NOMO-1 treated with DMSO at 0.1 percent for 48 hours (cell line): ENCODE data around the gene PAQR5.
"Not testable (repeated sequence)": the region's sequence is repeated elsewhere in the genome, so short reads cannot be mapped to it uniquely, and the experiment has no call there.

Experiments
- DNase-seq: peaks from one replicate; lab custom pipeline; 2025; ENCODE audit not compliant: unreplicated experiment; lab: John Stamatoyannopoulos, UW

The PAQR5 gene, protein sequence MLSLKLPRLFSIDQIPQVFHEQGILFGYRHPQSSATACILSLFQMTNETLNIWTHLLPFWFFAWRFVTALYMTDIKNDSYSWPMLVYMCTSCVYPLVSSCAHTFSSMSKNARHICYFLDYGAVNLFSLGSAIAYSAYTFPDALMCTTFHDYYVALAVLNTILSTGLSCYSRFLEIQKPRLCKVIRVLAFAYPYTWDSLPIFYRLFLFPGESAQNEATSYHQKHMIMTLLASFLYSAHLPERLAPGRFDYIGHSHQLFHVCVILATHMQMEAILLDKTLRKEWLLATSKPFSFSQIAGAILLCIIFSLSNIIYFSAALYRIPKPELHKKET

DNA sequence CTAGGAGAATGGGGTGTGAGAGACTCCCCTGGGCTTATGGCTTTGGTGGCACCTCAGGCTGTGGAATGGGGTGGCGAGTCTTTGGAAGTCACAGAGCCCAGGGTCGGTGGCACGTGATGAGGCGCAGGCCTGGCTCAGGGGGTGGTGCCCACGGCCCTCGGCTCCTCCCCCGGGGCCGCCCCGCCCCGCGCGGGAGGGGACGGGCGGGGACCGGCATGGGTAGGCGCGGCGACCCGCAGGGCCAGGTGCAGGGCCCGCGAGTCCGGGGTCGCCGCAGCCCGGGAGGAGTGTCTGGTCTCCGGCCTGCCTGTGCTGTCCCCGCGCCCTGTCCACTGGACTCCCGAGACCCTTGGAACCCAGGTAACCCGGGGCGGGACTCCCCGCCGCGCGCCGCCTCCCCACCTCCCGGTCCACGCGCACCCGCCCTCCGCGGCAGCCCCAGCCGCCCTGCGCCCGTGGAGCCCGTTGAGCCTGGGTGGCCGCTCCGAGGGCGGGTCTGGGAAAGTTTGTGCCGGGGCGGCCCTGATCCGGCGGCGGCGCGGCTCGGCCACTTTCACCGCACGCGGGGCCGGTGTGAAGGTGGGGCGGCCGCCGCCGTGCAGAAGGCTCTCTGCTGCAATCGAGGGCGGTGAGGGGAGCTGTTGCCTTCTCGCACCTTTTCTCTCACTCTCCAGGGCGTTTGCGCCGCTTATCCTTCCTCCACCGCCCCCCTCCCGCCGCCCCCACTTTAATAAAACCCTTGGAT lies at the start of gene PAQR5:
Gene PAQR5 (plus strand): TSS at position 216 of the 745 bp plus-strand sequence. CDS start 61,169 bp downstream, outside the sequence.
- peak; percentile 29 for DNase-seq

DNA sequence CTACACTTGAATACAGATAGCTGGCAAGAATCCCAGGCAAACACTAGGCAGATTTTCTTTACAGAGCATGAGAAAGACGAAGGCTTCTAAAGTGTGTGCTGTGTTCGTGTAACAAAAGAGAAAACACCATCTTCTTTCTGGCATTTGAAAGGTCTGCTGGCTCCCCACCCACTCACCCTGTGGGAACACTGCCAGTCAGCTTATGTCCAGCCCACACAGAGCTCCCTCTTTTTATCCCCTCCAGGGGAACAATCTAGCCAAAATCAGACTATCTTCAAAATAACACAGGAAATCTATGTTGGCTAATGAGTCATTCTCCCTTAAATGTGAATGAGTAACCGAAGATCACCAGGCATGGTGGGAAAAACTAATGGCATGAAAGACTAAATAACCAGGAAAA lies 45.6 kb upstream of the PAQR5 start:
- DNase-seq = no peak

DNA sequence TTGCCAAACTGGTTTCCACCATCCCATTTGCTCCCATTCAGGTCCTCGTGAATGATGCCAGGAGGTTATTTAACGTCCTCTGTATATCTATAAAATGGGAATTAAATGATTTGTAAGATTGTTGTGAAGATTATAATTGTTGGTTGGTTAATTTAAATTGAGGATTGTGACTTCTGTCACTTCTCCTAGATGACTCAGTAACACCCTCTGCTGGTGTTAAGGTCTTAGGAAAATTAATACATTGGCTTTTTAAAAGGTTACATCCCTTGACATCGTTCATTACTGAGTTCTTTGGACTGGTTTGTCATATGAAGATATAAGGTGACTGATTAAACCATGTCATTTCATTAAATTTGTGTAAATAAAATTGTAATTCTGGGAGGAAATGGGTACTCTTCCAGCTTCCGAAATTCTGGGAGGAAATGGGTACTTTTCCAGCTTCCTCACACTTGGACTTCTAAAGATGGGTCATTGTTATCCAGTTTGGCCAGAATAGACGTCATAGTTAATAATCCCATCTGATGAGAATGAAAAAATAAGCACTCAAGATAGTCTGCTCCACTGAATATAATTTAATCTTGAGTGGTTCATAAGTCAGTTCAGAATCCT lies 33.3 kb upstream of the PAQR5 start:
- DNase-seq = peak; percentile 11

DNA sequence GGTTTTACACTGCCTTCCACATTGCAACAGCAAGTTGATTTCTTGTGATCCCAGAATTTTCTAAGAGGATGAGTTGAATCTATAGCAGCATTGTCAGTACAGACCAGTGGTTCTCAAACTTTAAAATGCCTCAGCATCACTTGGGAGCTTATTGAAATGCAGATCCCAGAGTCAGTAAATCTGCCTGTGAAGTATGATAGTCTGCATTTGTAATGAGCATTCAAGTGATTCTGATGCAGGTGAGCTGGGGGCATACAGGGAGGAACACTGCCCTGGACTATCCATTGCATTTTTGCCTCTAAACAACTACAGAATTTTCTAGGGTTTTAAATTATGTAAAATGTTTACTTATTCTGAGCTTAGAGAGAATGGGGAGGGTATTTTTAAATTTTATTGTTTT lies 27.5 kb upstream of the PAQR5 start:
- DNase-seq = no peak

DNA sequence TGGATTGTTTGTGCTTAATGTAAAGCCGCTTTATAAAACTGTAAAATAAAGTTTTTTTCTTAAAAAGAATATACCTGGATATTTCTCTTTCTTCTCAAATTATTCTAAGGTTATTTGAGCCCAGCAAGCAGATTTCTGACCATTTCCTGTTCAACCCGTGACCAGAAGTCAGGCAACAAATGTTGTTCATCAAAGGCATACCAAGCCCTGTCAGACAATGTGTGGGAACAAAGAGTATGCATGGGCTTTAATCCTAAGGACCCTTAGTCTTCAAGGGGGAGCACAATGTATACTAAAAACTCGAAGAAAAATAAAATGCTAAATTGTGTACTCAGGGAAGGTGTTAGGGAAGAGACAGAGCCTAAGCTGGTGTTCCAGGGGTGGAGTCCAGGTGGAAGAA lies 26.6 kb upstream of the PAQR5 start:
- DNase-seq = no peak

DNA sequence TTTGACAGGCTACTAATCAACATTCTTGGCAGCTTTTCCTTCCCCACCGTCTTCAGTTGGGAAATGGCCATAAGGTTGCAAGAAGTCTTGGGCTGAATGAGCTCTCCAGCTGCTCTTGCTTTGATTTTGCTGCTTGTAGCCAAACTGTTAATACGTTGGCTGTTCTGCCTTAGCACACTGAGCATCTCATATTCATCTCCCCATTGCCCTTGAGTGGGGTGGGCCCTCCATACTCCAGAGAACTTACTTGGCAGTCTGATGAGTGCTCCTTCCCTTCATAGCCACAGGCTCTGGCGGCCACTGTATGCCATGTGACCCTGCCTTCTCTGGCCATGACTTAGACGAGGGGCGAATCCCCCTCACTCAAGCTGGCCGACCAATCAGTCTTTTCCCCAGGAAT lies 25.8 kb upstream of the PAQR5 start:
- DNase-seq = no peak

DNA sequence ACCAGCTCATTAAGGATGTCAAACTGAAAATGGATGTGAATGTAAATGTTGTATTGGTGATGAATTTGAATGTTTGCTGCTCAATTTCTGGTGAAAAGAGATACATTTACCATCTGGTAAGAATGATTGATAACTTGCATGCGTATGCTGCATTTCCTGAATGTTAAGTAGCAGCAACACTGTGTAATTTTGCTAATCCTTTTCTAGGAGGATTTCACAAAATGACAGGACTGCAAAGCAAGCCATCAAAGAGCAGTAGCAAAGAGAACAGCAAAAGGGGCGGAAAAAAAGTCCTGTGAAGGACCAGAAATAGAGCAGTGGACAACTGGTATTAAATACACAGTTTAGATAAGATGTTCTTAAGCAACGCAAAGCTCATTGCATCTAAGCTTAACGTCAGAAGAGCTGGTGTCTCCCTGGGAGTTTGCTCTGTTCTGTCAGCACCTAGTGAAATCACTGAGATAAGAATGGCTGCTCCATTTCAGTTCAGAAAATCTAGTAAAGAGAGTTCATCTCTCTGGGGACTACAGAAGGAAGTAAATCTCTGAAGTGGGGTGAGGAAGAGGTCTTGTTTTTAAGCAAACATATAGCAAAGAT lies 23.5 kb upstream of the PAQR5 start:
- DNase-seq = no peak

DNA sequence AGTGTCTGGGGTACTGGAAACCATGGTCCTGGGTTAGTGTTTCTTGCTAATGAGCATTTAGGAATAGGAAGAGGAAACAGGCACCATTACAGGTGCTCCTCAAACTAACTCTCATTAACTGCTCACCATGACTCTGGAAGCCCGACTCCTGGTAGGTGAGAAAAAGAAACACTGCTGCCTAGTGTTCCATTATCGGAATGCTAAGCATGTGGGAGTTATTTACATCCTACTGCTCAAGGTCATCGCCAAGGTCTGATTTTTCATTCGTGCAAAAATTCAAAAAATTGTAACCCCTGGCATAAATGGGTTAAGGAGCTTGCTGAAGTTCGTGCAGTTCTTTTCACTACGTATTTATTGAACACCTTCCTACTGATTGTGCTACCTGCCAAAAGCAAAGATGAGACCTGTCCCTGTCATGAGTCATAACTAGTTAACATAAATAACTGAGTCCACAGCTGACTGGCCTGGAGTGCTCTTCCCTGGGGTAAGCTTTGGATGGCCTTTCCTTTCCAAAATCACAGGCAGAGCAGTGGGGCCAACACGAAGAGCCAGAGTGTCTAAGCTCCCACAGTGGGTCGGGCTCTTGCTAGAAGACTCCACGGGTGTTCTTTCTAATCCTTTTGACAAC lies 22.7 kb upstream of the PAQR5 start:
- no peak for DNase-seq

DNA sequence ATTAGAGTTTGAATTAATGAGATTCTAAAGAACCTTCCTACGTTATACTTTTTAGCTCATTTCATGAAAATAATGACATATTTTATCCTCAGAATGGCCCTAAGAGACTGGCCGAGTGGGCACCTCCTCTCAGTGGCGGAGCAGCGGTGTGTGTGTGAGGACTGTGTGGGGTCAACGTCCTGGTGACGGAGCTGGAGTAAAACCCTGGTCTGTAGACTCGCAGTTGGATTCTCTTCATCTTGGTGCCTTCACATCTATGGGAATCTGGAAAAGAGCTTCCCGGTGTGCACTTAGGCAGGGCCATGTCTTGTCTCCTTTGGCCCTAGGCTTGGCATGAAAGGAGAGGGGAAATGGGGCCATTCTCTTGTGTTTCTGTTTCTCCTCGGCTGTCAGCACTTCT lies 21.4 kb upstream of the PAQR5 start:
- DNase-seq = no peak

DNA sequence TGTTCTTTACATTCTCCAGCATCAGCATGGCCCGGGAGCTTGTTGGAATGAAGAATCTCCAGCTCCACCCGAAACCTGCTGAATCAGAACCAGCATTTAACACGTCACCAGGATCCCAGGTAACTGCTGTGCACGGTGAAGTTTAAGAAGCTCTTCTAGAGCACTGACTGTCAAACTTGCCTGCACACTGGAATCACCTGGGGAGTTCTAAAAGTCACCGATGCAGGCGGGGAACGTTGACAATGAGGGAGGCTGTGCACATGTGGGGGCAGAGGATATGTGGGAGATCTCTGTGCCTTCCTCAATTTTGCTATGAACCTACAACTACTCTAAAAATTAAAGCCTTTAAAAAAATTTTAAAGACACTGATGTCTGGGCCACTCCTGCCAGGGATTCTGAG lies 19.1 kb upstream of the PAQR5 start:
- DNase-seq = no peak

DNA sequence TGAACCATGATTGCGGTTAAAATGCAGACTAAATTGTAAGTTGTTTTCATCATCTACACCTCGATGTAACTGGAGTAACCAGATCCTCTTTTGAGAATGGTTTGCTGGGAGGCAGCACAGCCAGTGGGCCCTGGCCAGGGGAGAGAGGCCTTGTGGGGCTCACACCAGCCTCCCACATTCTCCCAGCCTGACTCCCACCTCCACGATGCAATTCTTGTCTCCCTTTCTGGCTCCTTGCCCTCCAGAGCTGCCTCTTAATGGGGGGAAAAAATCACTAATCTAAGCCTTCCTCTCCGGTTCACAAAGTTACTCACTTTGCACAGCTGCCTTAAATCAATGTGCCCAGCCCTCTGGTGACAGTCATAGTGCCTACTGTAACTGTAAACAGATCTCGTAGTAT lies 17.9 kb upstream of the PAQR5 start:
- DNase-seq = no peak

DNA sequence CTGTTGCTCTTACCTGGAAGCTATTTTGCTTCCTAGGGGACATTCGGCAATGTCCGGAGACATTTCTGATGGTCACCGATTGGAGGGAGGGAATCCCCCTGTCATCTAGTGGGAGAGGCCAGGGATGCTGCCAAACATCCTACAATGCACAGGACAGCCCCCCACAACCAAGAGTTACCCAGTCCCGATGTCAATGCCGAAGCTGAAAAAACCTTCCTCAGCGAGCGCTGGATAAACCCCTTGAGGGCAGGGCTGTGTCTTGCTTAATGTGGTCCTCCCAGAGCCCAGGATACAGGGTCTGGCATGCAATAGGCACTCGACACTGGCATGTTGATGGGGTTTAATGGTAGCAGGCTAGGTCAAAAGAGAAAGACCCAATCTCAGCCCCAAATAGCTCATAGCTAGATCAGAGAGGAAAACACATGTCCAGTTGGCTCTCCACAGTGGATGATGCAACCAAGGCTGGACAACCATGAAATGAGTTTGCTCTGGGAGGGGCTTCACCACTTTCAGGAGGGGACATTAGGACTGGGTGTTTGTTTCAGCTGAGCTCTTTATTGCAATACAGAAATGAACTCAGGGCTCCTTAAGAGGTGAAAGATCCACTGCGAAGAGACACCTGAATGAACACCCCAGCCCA lies 16.5 kb upstream of the PAQR5 start:
- no peak for DNase-seq

DNA sequence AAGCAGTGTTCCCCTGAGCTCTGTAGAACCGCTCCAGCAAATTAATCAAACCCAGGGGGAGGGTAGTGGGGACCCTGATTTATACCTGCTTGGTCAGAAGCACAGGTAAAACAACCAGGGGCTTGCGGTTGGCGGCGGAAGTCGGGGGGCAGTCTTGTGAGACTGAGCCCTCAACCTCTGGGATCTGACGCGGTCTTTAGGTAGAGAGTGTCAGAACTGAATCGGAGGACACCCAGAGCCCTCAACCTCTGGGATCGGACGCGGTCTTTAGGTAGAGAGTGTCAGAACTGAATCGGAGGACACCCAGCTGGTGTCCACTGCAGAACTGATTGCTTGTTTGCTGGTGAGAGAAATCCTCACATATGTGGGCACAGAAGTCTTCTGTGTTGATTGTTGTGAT lies 12.9 kb upstream of the PAQR5 start:
- DNase-seq = no peak

DNA sequence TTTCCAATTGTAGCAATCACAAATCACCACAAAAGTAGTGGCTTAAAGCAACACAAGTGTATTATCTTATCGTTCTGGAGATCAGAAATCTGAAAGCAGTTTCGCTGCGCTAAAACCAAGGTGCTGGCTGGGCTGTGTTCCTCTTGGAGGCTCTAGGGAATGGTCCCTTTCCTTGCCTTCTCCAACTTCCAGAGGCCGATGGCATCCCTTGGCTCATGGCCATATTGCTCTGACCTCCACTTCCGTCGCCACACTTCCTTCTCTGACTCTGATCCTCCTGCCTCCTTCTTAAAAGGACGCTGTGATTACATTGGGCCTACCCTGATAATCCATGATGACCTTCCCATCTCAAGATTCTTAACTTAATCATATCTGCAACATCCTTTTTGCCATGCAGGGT lies 10.7 kb upstream of the PAQR5 start:
- DNase-seq = no peak

DNA sequence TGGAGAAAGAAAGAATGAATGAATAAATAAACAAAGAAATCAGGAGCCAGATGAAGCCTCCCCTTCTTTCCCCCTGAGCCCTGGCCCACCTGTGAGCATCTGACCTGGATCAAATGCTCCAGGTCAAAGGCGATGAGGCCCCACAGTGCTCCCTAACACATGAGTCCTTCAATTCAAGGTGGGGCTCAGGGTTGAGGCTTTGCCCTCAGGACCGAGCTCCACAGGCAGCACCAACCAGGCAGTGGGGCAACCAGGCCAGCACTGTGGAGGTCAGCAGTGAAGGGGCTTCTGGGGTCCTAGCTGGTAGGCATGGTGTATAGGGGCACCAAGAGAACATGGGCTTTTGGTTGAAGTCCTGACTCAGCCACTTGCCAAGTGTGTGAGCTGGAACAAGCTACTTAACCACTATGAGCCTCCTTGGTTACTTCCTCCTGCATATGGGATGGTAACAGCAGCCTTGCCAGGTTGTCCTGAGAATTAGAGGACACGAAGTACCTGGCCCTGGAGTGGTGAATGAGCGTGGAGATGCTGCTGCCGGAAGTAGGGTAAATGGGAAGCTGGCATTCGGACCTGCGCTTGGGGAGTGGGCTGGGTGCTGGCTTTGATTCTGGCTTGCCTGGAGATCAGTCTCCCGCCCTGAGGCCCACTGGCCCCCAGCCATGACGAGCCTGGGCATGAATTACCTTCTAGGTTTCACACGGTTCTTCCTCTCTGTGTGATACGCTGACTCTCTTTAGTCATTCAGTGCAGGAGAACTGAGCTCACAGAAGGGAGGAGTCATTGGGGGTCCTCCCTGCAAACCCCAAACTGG lies 10.0 kb upstream of the PAQR5 start:
- DNase-seq = no peak

DNA sequence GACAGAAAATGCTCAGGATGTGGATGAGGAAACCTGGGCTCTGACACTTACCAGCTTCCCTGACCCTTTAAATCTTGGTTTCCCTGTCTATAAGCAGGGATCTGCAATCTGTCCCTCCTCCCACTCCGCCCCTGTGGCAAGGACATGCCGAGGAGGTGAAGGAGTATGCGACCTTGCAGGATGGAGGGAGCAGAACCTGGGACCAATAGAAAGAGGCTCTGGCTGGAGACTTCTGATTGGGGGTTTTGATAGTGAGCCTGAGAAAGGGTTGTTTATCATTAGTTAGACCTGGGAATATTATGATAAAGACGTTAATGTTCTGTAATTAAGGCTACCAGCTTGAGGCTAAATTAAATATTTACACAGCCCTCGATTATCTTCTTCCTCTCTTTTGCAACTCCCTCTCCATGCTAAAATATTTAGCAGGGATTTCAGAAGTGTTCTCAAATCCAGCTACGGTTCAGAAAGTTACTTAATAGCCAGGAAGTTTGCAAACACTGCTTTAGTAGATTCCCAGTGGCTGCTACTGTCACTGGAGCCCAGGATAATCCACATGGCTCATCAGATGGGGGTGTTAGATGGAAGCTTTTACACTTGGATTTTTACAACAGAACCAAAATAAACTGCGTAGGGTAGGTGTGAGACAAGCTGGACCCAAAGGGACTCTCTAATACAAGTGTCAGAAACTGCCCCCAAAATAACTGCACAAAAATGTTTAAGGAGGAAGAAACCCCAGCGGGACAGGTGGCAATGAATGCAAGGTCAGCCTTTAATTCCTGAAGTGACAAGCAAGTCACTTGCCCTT lies 9.2 kb upstream of the PAQR5 start:
- DNase-seq = no peak

DNA sequence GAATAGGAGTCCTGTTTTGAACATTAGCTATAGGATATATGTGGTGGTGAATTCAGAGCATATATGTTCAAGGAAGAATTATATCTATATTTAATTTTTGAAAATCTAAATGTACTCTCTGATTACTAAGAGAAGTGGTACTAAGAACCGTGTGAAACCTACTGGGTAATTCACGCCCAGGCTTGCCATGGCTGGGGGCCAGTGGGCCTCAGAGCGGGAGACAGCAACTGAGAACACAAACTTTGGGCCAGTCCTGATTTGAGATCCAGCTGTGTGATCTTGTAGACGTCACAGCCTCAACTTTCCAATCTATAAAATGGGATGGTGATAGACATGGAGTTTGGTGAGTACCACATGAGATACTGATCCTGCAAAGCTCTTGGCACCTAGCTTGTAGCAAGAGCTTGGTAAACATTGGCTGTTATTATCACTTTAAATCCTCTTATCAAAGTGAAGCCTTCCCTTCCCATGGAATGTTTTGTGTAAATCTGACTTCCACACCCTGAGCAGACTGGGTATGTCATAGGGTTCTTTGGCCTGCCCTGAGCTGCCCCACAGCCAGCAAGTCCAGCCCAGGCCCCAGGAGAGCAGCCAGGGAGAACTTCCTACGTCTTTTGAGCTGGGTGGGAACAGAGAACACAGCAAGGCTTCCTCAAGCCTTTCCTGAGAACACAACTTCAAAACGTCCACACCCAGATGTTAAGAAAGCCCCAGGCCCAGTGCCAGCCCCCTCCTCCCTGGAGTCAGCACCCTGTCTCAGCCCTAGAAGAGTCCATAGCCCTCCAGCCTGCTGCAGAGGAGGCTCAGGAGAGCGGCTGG lies 8.2 kb upstream of the PAQR5 start:
- DNase-seq = no peak

DNA sequence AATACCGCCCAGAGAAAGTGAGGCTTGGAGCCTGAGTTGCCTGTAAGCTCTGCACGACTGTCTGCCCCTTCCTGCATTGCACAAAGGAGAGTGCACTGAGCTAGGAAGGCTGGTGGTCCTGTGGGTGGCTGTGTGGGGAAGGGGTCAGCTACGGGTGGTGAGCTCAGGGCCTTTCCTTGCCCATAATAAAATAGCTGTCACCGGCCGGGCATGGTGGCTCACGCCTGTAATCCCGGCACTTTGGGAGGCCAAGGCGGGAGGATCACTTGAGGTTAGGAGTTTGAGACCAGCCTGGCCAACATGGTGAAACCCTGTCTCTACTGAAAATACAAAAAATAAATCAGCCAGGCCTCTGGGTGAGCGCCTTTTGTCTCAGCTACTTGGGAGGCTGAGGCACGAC lies 7.1 kb upstream of the PAQR5 start:
- DNase-seq = not testable (repeated sequence)
